Spleen (tissue), 7 donors: ENCODE results near the gene BID.

Source experiments
- POLR2A ChIP-seq, 3 donors: fragments of 450-650 bp; IDR thresholded peaks; one replicate each; pipeline ENCODE4 v1.5.1; 2017; ENCODE audit warnings: antibody characterized with exemption in 3 of 3, mild to moderate bottlenecking in 1 of 3
- POLR2AphosphoS5 ChIP-seq, 3 donors: sonication (generic); formaldehyde crosslinking; IDR thresholded peaks; one replicate each; pipeline ENCODE4 v1.5.1; 2017; ENCODE audit warnings: antibody characterized with exemption in 3 of 3
- TF ChIP-seq, protein P1 (sequence below), 11 experiments: fragments of 200-600 bp in 7 of 11; fragments of 450-650 bp in 4 of 11; sonication (generic) in 4 of 11; IDR thresholded peaks in 8 of 11; conservative IDR thresholded peaks in 3 of 11; 1 replicate in 7 of 11; 2 replicates in 4 of 11; pipeline versions ENCODE4 v1.4.0 to v1.8.0; 2016 to 2021; ENCODE audit warnings: antibody characterized with exemption in 11 of 11, inconsistent platforms in 4 of 11, mild to moderate bottlenecking in 1 of 11
- donor health status: DM: no; HTN: no; CAD: no; lungs with moderate emphysema.
- donor health status: DM: no; HTN: no; CAD: no.
- donor health status: DM: no; HTN: no; CAD: no.

GRCh38 chr22:17684245-17684644 lies 90.0 kb downstream of the BID start:
- TF ChIP-seq, protein P1, sequence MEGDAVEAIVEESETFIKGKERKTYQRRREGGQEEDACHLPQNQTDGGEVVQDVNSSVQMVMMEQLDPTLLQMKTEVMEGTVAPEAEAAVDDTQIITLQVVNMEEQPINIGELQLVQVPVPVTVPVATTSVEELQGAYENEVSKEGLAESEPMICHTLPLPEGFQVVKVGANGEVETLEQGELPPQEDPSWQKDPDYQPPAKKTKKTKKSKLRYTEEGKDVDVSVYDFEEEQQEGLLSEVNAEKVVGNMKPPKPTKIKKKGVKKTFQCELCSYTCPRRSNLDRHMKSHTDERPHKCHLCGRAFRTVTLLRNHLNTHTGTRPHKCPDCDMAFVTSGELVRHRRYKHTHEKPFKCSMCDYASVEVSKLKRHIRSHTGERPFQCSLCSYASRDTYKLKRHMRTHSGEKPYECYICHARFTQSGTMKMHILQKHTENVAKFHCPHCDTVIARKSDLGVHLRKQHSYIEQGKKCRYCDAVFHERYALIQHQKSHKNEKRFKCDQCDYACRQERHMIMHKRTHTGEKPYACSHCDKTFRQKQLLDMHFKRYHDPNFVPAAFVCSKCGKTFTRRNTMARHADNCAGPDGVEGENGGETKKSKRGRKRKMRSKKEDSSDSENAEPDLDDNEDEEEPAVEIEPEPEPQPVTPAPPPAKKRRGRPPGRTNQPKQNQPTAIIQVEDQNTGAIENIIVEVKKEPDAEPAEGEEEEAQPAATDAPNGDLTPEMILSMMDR (IDR thresholded peaks at IDR 0.05 in 8 of 11, conservative IDR thresholded peaks at IDR 0.05 in 3 of 11), result no peak
- TF ChIP-seq POLR2A (IDR thresholded peaks at IDR 0.05) (no peak), POLR2AphosphoS5 (IDR thresholded peaks at IDR 0.05) (no peak)
